ENCODE data around the gene TXLNG.

- TF ChIP-seq CTCF (IDR thresholded peaks at IDR 0.05; ENCODE audit: insufficient read depth, low read length) (no peak), REST (IDR thresholded peaks at IDR 0.05; ENCODE audit: insufficient replicate concordance, low read depth) (no peak)
Observed at GRCh38 chrX:16827225-16827624, 41.0 kb downstream of the TXLNG start.

All from HL-60 (cell line).